GM12864 (cell line): ENCODE measurements around the gene PKLR.

Experiments used
- DNase-seq: peaks from one replicate; pipeline ENCODE4 v3.0.0-alpha.2; 2011; ENCODE audit warnings: low read depth
- H3K4me3 ChIP-seq: 2 replicates; pipeline ENCODE4 v1.5.1; 2011; ENCODE audit warnings: mild to moderate bottlenecking, low read depth, low read length, control low read depth
- CTCF ChIP-seq: IDR thresholded peaks from 2 replicates; pipeline ENCODE4 v1.5.1; 2011; ENCODE audit warnings: low read depth, mild to moderate bottlenecking, moderate library complexity, low read length, control low read depth, inconsistent platforms; ENCODE audit errors: missing control alignments

The PKLR gene

GRCh38 chr1:155266553-155266952, 34.7 kb downstream of the PKLR start:
- no peak overlapping the region for H3K4me3 ChIP-seq
- TF ChIP-seq CTCF: no peak
- DNase-seq: no peak

GRCh38 chr1:155263067-155263466, 38.2 kb downstream of the PKLR start:
- TF ChIP-seq CTCF: no peak
- DNase-seq: no peak
- H3K4me3 ChIP-seq: no peak overlapping the region

GRCh38 chr1:155261852-155262673, 39.2 kb downstream of the PKLR start, which contains the start of gene SCAMP3:
SCAMP3 (minus strand) TSS chr1:155262360; CDS start chr1:155262151, 209 bp downstream.
- peak within 1 kb of the TSS; percentile 89 for H3K4me3 ChIP-seq
- DNase-seq: peak; percentile 95
- no peak for TF ChIP-seq CTCF

- DNase-seq: no peak
- peak overlapping the region; percentile 89 for H3K4me3 ChIP-seq
- TF ChIP-seq CTCF: no peak
Measured at GRCh38 chr1:155261493-155261851, 39.8 kb downstream of the PKLR start.

GRCh38 chr1:155260276-155260675, 41.0 kb downstream of the PKLR start:
- H3K4me3 ChIP-seq: no peak overlapping the region
- DNase-seq: no peak
- no peak for TF ChIP-seq CTCF

- no peak for TF ChIP-seq CTCF
- H3K4me3 ChIP-seq: no peak overlapping the region
Measured at GRCh38 chr1:155256058-155256852, 45.0 kb downstream of the PKLR start.

More at GRCh38 chr1:155256058-155256852, 45.0 kb downstream of the PKLR start:
- no peak for DNase-seq
